Chondrocyte (in vitro differentiated cells): ENCODE measurements around the gene MSS51. TPM values are rescaled to one million over a fixed set of nuclear protein-coding genes. Genes with fewer than 3 reads are reported as not detected.
A peak's percentile ranks its signal among the peaks of the same experiment; 100 is the strongest.

Experiments used
- DNase-seq: peaks from one replicate; pipeline ENCODE4 v3.0.0; 2021; ENCODE audit warnings: mixed read lengths, low spot score
- H3K27ac Mint-ChIP-seq: one replicate; pipeline ENCODE4 v1.8.0; 2021; ENCODE audit warnings: mild to moderate bottlenecking, moderate library complexity, mixed read lengths; ENCODE audit not compliant: unreplicated experiment
- H3K27me3 Mint-ChIP-seq: 2 replicates; pipeline ENCODE4 v1.8.0; 2021; ENCODE audit warnings: low read depth, mixed read lengths
- H3K36me3 Mint-ChIP-seq: 2 replicates; pipeline ENCODE4 v1.8.0; 2021; ENCODE audit warnings: low read depth, mixed read lengths
- H3K4me1 Mint-ChIP-seq: 2 replicates; pipeline ENCODE4 v1.8.0; 2021; ENCODE audit warnings: low read depth, mild to moderate bottlenecking, mixed read lengths
- H3K4me3 Mint-ChIP-seq: one replicate; pipeline ENCODE4 v1.8.0; 2021; ENCODE audit warnings: mild to moderate bottlenecking, moderate library complexity, mixed read lengths; ENCODE audit not compliant: unreplicated experiment
- H3K9me3 Mint-ChIP-seq: 2 replicates; pipeline ENCODE4 v1.8.0; 2021; ENCODE audit warnings: low read depth, mixed read lengths
- CTCF ChIP-seq: fragments of 200-600 bp; sonication (generic); IDR thresholded peaks from 2 replicates; pipeline ENCODE4 v1.5.0; 2021; ENCODE audit warnings: antibody characterized with exemption, mild to moderate bottlenecking, moderate library complexity
- total RNA-seq: library from RNA; stranded (reverse); gene quantifications from 3 replicates; pipeline ENCODE4 v1.2.1, GENCODE V29; 2021

The MSS51 gene
- total RNA-seq, 1 donor from 2014 or later: 1.4 TPM

- no peak overlapping the region for H3K27ac Mint-ChIP-seq
- no peak overlapping the region for H3K4me3 Mint-ChIP-seq
- H3K9me3 Mint-ChIP-seq: no peaks in the 10 kb centered on the region
- peaks cover 21% of the 10 kb centered on the region for H3K4me1 Mint-ChIP-seq
- H3K27me3 Mint-ChIP-seq: no peaks in the 10 kb centered on the region
- no peak for TF ChIP-seq CTCF
- DNase-seq: no peak
- no peaks in the 10 kb centered on the region for H3K36me3 Mint-ChIP-seq
These were observed 16.8 kb downstream of the MSS51 start for GRCh38 chr10:73416571-73416970.

GRCh38 chr10:73414230-73414945 is 19.0 kb downstream of the MSS51 start:
- no peaks in the 10 kb centered on the region for H3K9me3 Mint-ChIP-seq
- no peaks in the 10 kb centered on the region for H3K36me3 Mint-ChIP-seq

GRCh38 chr10:73413528-73414229 is 19.7 kb downstream of the MSS51 start, which contains the start of gene ANXA7:
TSS of gene ANXA7 (minus strand) at chr10:73414058. CDS start at chr10:73400856, 13,202 bp downstream.
- Mint-ChIP-seq H3K27ac (peak within 1 kb of the TSS; percentile 95), H3K27me3 (no peaks in the 10 kb centered on the region), H3K4me1 (peaks cover 36% of the 10 kb centered on the region), H3K4me3 (peak within 1 kb of the TSS; percentile 79), H3K36me3 (no peaks in the 10 kb centered on the region), H3K9me3 (no peaks in the 10 kb centered on the region)
- peak; percentile 94 for DNase-seq
- TF ChIP-seq CTCF: peak; percentile 69

More at GRCh38 chr10:73414230-73414945, 19.0 kb downstream of the MSS51 start:
- no peak for DNase-seq
- Mint-ChIP-seq H3K4me3 (peak overlapping the region; percentile 78), H3K4me1 (peaks cover 30% of the 10 kb centered on the region), H3K27ac (peak overlapping the region; percentile 54), H3K27me3 (no peaks in the 10 kb centered on the region)
- peak; percentile 41 for TF ChIP-seq CTCF

GRCh38 chr10:73413108-73413527 is 20.2 kb downstream of the MSS51 start:
- no peak for DNase-seq
- Mint-ChIP-seq H3K9me3 (no peaks in the 10 kb centered on the region), H3K4me3 (peak overlapping the region; percentile 79), H3K36me3 (no peaks in the 10 kb centered on the region), H3K4me1 (peaks cover 37% of the 10 kb centered on the region), H3K27ac (peak overlapping the region; percentile 95), H3K27me3 (no peaks in the 10 kb centered on the region)
- no peak for TF ChIP-seq CTCF

GRCh38 chr10:73410897-73411296 is 22.5 kb downstream of the MSS51 start:
- peaks cover 50% of the 10 kb centered on the region for H3K4me1 Mint-ChIP-seq
- H3K36me3 Mint-ChIP-seq: peaks cover 10% of the 10 kb centered on the region
- no peak for TF ChIP-seq CTCF
- no peaks in the 10 kb centered on the region for H3K9me3 Mint-ChIP-seq
- no peaks in the 10 kb centered on the region for H3K27me3 Mint-ChIP-seq
- no peak for DNase-seq
- no peak overlapping the region for H3K4me3 Mint-ChIP-seq
- H3K27ac Mint-ChIP-seq: no peak overlapping the region
